ENCODE data around the gene CDH26. TPM values are rescaled to one million over a fixed set of nuclear protein-coding genes. Genes with fewer than 3 reads are reported as not detected.
A peak's percentile ranks its signal among the peaks of the same experiment; 100 is the strongest.

Gene CDH26
- total and polyA plus RNA-seq, 2 experiments from 2014 or later: not detected

DNA sequence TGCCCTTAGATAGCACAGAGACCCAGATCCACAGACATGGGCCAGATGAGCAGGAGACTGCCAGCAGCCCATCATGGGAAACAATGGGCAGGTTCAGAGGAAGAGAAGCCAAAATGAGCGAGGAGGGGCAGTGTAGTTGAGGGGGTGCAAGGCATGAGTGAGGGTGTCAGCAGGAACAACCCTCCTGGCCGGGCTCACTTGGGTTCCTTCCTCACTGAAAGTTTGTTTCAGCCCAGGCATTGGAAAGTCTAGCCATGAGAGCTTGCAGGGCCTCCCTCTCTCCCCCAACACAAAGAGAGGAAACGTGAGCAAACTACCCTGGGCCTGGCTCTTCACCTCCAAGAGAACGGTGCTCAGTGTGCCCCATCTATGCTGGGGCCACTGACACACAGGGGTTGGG, 48.0 kb downstream of the CDH26 start:
- no peaks in the 10 kb centered on the region for H3K36me3 ChIP-seq (ENCODE audit: low read depth)
- no peak for DNase-seq
- no peaks in the 10 kb centered on the region for H3K4me1 ChIP-seq (ENCODE audit: insufficient read depth)
- H4K20me1 ChIP-seq (ENCODE audit: insufficient read depth): no peaks in the 10 kb centered on the region
- no peaks in the 10 kb centered on the region for H3K79me2 ChIP-seq (ENCODE audit: insufficient read depth)
- H2AFZ ChIP-seq: no peak overlapping the region
- no peak overlapping the region for H3K9ac ChIP-seq
- no peak overlapping the region for H3K4me3 ChIP-seq
- TF ChIP-seq EZH2 (IDR thresholded peaks at IDR 0.05; ENCODE audit: insufficient read depth, poor library complexity, severe bottlenecking) (no peak), EZH2phosphoT487 (IDR thresholded peaks at IDR 0.05; ENCODE audit: insufficient read depth, low read depth) (no peak)
- whole genome bisulfite sequencing, 2 experiments (ENCODE audit: low coverage in 1 of 2, low lambda C conversion rate in 2 of 2, missing lambda C conversion rate in 2 of 2): 20 to 31% methylated on average over 4 of the region's 4 CpGs
- H3K9me3 ChIP-seq (ENCODE audit: low read depth): no peaks in the 10 kb centered on the region
- H3K27me3 ChIP-seq (replicated peaks; ENCODE audit: insufficient read depth): 0 out of 2 replicates have a peak, but pooled peaks cover 4% of the 10 kb centered on the region
- in situ Hi-C loops (cut with MboI): no loop called here
- no peak overlapping the region for H3K4me2 ChIP-seq (ENCODE audit: unreplicated experiment)
- H3K27ac ChIP-seq: no peak overlapping the region
- H3F3A ChIP-seq (ENCODE audit: insufficient read depth): no peaks in the 10 kb centered on the region
- no peaks in the 10 kb centered on the region for H3K9me2 ChIP-seq (ENCODE audit: insufficient read depth)

GRCh38 chr20:60007464-60007863, 49.2 kb downstream of the CDH26 start:
- Histone ChIP-seq H3K9me2 (ENCODE audit: insufficient read depth) (no peaks in the 10 kb centered on the region), H3K4me1 (ENCODE audit: insufficient read depth) (no peaks in the 10 kb centered on the region), H2AFZ (no peak overlapping the region), H3K4me2 (ENCODE audit: unreplicated experiment) (no peak overlapping the region), H3K79me2 (ENCODE audit: insufficient read depth) (no peaks in the 10 kb centered on the region), H3F3A (ENCODE audit: insufficient read depth) (no peaks in the 10 kb centered on the region), H3K9me3 (ENCODE audit: low read depth) (no peaks in the 10 kb centered on the region), H3K36me3 (ENCODE audit: low read depth) (no peaks in the 10 kb centered on the region), H3K9ac (no peak overlapping the region), H3K27ac (no peak overlapping the region), H3K4me3 (no peak overlapping the region), H4K20me1 (ENCODE audit: insufficient read depth) (no peaks in the 10 kb centered on the region), H3K27me3 (replicated peaks; ENCODE audit: insufficient read depth) (peaks cover 3% of the 10 kb centered on the region; the same call in 1 of the 2 replicates)
- in situ Hi-C loops (cut with MboI): no loop called here
- DNase-seq: peak; percentile 42
- TF ChIP-seq EZH2 (IDR thresholded peaks at IDR 0.05; ENCODE audit: insufficient read depth, poor library complexity, severe bottlenecking): no peak
- no peak for TF ChIP-seq EZH2phosphoT487 (IDR thresholded peaks at IDR 0.05; ENCODE audit: insufficient read depth, low read depth)
- 3 to 4% methylated on average over 2 of the region's 2 CpGs for WGBS, 2 experiments (ENCODE audit: low coverage in 1 of 2, low lambda C conversion rate in 2 of 2, missing lambda C conversion rate in 2 of 2)

- Histone ChIP-seq H3K4me1 (ENCODE audit: insufficient read depth) (no peaks in the 10 kb centered on the region), H3K9ac (no peak overlapping the region), H3K4me2 (ENCODE audit: unreplicated experiment) (no peak overlapping the region), H3K36me3 (ENCODE audit: low read depth) (no peaks in the 10 kb centered on the region), H2AFZ (no peak overlapping the region), H3K9me2 (ENCODE audit: insufficient read depth) (no peaks in the 10 kb centered on the region), H4K20me1 (ENCODE audit: insufficient read depth) (no peaks in the 10 kb centered on the region), H3K9me3 (ENCODE audit: low read depth) (no peaks in the 10 kb centered on the region), H3K27ac (no peak overlapping the region), H3K4me3 (no peak overlapping the region), H3F3A (ENCODE audit: insufficient read depth) (no peaks in the 10 kb centered on the region), H3K79me2 (ENCODE audit: insufficient read depth) (no peaks in the 10 kb centered on the region), H3K27me3 (replicated peaks; ENCODE audit: insufficient read depth) (no peaks in the 10 kb centered on the region; the same call in 1 of the 2 replicates)
- WGBS, 2 experiments (ENCODE audit: low coverage in 1 of 2, low lambda C conversion rate in 2 of 2, missing lambda C conversion rate in 2 of 2): 37 to 38% methylated on average over 3 of the region's 3 CpGs
- no peak for DNase-seq
- in situ Hi-C loops (cut with MboI): no loop called here
- TF ChIP-seq EZH2phosphoT487 (IDR thresholded peaks at IDR 0.05; ENCODE audit: insufficient read depth, low read depth): no peak
- TF ChIP-seq EZH2 (IDR thresholded peaks at IDR 0.05; ENCODE audit: insufficient read depth, poor library complexity, severe bottlenecking): no peak
Measured at GRCh38 chr20:60008130-60008808, 50.0 kb downstream of the CDH26 start.

GRCh38 chr20:60009318-60009717, 51.1 kb downstream of the CDH26 start:
- Histone ChIP-seq H4K20me1 (ENCODE audit: insufficient read depth) (no peaks in the 10 kb centered on the region), H3K4me1 (ENCODE audit: insufficient read depth) (no peaks in the 10 kb centered on the region)

More at GRCh38 chr20:60009318-60009717, 51.1 kb downstream of the CDH26 start:
- H3K36me3 ChIP-seq (ENCODE audit: low read depth): no peaks in the 10 kb centered on the region
- 75 to 78% methylated on average over 13 of the region's 13 CpGs for WGBS, 2 experiments (ENCODE audit: low coverage in 1 of 2, low lambda C conversion rate in 2 of 2, missing lambda C conversion rate in 2 of 2)
- no peaks in the 10 kb centered on the region for H3F3A ChIP-seq (ENCODE audit: insufficient read depth)
- no peak for DNase-seq
- TF ChIP-seq EZH2phosphoT487 (IDR thresholded peaks at IDR 0.05; ENCODE audit: insufficient read depth, low read depth) (no peak), EZH2 (IDR thresholded peaks at IDR 0.05; ENCODE audit: insufficient read depth, poor library complexity, severe bottlenecking) (no peak)
- no peak overlapping the region for H2AFZ ChIP-seq
- no peak overlapping the region for H3K9ac ChIP-seq
- no peak overlapping the region for H3K4me2 ChIP-seq (ENCODE audit: unreplicated experiment)
- H3K4me3 ChIP-seq: no peak overlapping the region
- no peaks in the 10 kb centered on the region for H3K79me2 ChIP-seq (ENCODE audit: insufficient read depth)
- H3K27ac ChIP-seq: no peak overlapping the region
- in situ Hi-C loops (cut with MboI): no loop called here
- H3K9me2 ChIP-seq (ENCODE audit: insufficient read depth): no peaks in the 10 kb centered on the region
- H3K9me3 ChIP-seq (ENCODE audit: low read depth): no peaks in the 10 kb centered on the region
- no peaks in the 10 kb centered on the region; the same call in 1 of the 2 replicates for H3K27me3 ChIP-seq (replicated peaks; ENCODE audit: insufficient read depth)

Data from GM23248 (cell line).